ENCODE results near the gene PYROXD2.

The PYROXD2 gene

DNA sequence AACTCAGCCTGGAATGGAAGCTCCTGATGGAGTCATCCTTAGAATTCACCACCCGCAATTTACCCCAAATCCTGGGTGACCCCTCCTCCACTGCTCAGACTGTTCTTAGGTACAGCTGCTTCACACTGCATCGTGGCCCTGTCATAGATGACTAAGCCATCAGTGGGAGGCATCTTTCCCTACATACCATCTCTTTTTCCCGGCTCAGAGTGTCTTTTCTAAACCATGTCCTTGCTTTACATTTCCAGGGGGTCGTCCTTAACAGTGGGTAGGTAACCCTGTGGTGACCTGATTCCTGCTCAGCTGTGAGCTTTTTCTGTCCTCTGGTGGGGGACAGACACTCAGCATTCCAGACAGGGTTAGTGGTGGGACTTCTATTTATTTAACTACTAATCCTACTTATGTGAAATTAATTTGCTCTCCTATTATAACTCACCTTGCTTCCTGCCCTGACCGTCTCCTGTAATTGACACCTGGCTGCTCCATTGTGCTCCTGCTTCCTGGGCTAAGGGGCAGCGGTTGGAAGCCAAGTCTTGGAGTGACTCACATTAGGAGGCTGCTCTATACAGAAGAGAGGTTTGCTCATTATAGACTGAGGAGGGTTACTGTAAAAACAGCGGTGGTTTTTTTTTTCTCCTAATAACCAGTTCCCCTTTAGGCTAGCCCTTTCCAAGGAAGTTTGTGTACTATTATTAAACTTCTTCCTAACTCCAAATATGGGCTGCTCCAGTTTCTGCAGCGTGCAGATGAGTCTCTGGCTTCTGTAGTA is 40.6 kb downstream of the PYROXD2 start:
- no peak for DNase-seq
- Histone ChIP-seq H3K4me3 (ENCODE audit: low read depth, low read length) (no peak overlapping the region), H3K9me3 (ENCODE audit: severe bottlenecking) (no peaks in the 10 kb centered on the region), H3K27me3 (ENCODE audit: insufficient read depth, low read depth, severe bottlenecking) (no peaks in the 10 kb centered on the region), H3K27ac (no peak overlapping the region), H3K36me3 (no peaks in the 10 kb centered on the region)
- TF ChIP-seq, protein P1, sequence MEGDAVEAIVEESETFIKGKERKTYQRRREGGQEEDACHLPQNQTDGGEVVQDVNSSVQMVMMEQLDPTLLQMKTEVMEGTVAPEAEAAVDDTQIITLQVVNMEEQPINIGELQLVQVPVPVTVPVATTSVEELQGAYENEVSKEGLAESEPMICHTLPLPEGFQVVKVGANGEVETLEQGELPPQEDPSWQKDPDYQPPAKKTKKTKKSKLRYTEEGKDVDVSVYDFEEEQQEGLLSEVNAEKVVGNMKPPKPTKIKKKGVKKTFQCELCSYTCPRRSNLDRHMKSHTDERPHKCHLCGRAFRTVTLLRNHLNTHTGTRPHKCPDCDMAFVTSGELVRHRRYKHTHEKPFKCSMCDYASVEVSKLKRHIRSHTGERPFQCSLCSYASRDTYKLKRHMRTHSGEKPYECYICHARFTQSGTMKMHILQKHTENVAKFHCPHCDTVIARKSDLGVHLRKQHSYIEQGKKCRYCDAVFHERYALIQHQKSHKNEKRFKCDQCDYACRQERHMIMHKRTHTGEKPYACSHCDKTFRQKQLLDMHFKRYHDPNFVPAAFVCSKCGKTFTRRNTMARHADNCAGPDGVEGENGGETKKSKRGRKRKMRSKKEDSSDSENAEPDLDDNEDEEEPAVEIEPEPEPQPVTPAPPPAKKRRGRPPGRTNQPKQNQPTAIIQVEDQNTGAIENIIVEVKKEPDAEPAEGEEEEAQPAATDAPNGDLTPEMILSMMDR (IDR thresholded peaks at IDR 0.05; ENCODE audit: low read depth, low read length), result no peak

DNA sequence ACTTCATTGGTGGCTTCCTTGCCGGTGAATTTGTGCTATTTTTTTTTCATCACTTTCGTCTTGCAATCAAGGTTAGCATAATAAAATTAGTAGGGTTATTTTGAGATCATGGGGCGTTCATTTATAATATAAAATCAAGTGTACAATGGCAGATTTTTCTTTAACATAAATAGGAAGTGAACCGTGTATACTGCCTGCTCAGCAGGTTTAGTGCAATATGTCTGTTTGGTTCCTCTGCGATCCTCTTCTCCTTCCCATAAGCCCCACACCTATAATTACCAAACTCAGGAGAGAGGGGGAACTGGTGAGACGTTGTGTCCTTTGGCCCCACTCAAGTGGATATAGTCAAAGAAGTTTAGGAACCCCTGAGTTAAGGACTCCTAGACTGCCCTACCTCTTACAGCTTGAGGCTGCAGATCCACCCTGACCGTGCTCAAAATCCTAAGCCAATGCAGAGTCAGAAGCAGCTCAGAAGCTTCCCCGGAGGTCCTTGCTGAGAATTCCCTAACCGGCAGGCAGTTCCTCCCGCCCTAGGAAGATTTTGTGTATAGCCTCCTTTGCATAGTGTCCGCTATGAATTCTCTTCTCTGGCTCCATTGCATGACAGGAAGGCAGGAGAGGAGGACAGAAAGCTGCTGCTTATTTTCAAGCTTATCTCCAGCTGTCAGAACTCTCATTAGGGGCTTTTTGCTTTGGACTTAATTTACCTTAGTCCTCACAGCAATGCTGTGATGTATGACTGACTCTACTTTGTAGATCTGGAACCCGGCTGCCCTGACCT is 41.5 kb downstream of the PYROXD2 start:
- TF ChIP-seq, protein P1 (IDR thresholded peaks at IDR 0.05; ENCODE audit: low read depth, low read length), result no peak
- no peaks in the 10 kb centered on the region for H3K9me3 ChIP-seq (ENCODE audit: severe bottlenecking)
- H3K27me3 ChIP-seq (ENCODE audit: insufficient read depth, low read depth, severe bottlenecking), result no peaks in the 10 kb centered on the region
- DNase-seq, result no peak
- no peak overlapping the region for H3K27ac ChIP-seq
- no peak overlapping the region for H3K4me3 ChIP-seq (ENCODE audit: low read depth, low read length)
- H3K36me3 ChIP-seq, result no peaks in the 10 kb centered on the region

DNA sequence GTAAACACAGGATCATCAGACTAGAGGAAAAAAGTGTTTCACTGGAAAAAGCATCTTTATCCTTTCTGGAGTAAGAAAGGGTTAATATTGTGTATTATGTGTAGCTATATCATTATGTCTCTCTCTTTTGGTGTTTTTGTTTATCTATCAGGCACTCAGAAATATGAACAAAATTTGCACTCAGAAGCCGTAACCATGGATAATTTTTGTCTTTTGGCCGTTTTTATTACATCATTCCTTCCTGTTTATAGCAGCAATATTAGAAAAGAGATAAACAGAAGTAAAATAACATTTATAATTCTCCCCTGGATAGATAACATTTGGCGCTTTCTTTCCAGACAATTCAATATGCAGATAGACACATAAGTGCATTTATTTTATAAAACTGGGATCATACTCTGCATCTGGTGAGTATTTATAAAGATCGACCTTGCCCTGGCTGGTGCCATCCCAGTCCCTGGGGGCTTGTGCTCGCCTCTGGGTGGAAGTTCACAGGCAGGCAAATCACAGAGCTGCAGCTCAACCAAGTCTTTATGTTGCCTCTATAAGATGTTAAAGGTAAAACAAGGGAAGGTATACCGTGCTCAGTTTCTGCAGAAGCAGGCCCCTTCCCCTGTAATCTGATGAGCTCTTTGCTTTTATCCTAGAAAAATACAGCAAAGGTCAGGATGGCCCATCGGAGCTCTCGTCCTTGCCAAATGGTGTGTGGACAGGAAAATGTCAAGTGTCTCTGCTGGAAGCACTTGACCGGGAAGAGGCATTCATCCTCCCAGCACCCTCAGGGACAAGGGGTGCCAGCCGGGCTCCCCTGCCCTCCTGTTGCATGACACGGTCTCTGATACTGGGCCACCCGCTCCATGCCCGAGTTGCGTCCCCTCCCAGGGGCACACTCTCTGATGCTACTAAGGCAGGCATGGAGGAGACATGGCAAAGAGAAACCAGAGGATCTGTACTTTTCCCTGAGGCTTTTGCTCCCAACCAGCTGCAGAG is 43.9 kb downstream of the PYROXD2 start:
- H3K27ac ChIP-seq, result no peak overlapping the region
- no peak for DNase-seq
- TF ChIP-seq, protein P1 (IDR thresholded peaks at IDR 0.05; ENCODE audit: low read depth, low read length), result no peak

DNA sequence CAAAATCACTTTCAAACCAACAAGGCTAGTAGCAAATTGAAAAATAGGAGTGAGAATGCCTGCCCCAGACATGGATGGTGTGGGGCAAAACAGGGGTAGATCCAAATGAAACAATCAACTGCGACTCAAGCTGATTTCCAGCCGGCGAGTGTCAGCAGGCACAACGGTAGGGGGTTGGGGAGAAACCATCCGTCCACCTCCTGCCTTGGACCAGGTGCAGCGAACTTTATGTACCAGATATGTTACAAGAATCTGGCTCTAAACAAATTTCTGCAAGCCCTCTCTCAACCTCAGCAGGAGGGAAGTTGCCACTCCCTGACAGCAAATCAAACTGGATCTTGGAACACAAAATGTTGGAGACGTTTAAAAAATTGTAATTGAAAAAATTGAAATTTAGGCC is 45.2 kb downstream of the PYROXD2 start:
- DNase-seq, result no peak

More for the DNA sequence above, 43.9 kb downstream of the PYROXD2 start:
- Histone ChIP-seq H3K36me3 (no peaks in the 10 kb centered on the region), H3K9me3 (ENCODE audit: severe bottlenecking) (no peaks in the 10 kb centered on the region), H3K4me3 (ENCODE audit: low read depth, low read length) (no peak overlapping the region), H3K27me3 (ENCODE audit: insufficient read depth, low read depth, severe bottlenecking) (no peaks in the 10 kb centered on the region)

DNA sequence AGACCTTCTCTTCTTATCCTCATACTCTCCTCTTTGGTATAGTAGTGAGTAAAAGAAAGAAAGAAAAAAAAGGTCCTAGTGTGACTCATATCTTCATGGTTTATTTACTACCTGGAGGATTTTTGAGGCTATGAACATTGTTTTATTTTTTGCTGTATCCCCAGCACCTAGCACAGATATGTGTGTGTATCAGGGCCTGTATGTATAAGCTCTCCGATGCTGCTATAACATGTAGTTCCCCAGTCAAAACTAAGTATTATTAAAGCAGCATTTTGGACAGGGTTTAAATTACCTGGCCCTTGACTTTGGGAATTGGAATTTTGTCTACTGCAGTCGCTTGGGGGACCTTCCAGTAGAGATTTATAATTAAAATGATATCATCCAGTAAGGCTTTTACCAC is 46.3 kb downstream of the PYROXD2 start:
- Histone ChIP-seq H3K27ac (no peak overlapping the region), H3K27me3 (ENCODE audit: insufficient read depth, low read depth, severe bottlenecking) (no peaks in the 10 kb centered on the region), H3K36me3 (no peaks in the 10 kb centered on the region), H3K4me3 (ENCODE audit: low read depth, low read length) (no peak overlapping the region), H3K9me3 (ENCODE audit: severe bottlenecking) (no peaks in the 10 kb centered on the region)
- TF ChIP-seq, protein P1 (IDR thresholded peaks at IDR 0.05; ENCODE audit: low read depth, low read length), result no peak
- DNase-seq, result no peak

More for the DNA sequence above, 45.2 kb downstream of the PYROXD2 start:
- no peaks in the 10 kb centered on the region for H3K9me3 ChIP-seq (ENCODE audit: severe bottlenecking)
- no peaks in the 10 kb centered on the region for H3K27me3 ChIP-seq (ENCODE audit: insufficient read depth, low read depth, severe bottlenecking)
- H3K36me3 ChIP-seq, result no peaks in the 10 kb centered on the region
- H3K4me3 ChIP-seq (ENCODE audit: low read depth, low read length), result no peak overlapping the region
- TF ChIP-seq, protein P1 (IDR thresholded peaks at IDR 0.05; ENCODE audit: low read depth, low read length), result no peak
- no peak overlapping the region for H3K27ac ChIP-seq

All from WERI-Rb-1 (cell line).